HEK293T (cell line): ENCODE results near the gene RAPGEF6.

Source experiments
- CTCF ChIA-PET: fragments of 350-600 bp; formaldehyde crosslinking; extraction: SDS; loops from one replicate; lab custom pipeline; 2021; ENCODE audit warnings: antibody characterized with exemption, inconsistent platforms; lab: Yijun Ruan, JAX
- POLR2A ChIA-PET: fragments of 350-600 bp; formaldehyde crosslinking; extraction: SDS; loops from one replicate; lab custom pipeline; 2020; ENCODE audit warnings: antibody characterized with exemption, inconsistent platforms; lab: Yijun Ruan, JAX
- DNase-seq: peaks from one replicate; pipeline ENCODE4 v3.0.0; 2012; ENCODE audit warnings: mixed read lengths; ENCODE audit errors: extremely low spot score
- ARNT ChIP-seq: fragments of 450-650 bp; IDR thresholded peaks from 2 replicates; pipeline ENCODE4 v1.6.1; 2017; ENCODE audit warnings: mild to moderate bottlenecking
- BHLHE40 ChIP-seq: fragments of 450-650 bp; IDR thresholded peaks from 2 replicates; pipeline ENCODE4 v1.6.1; 2016; ENCODE audit warnings: mild to moderate bottlenecking, moderate library complexity, borderline replicate concordance
- CTBP1 ChIP-seq: fragments of 450-650 bp; IDR thresholded peaks from 2 replicates; pipeline ENCODE4 v1.6.1; 2016; ENCODE audit warnings: borderline replicate concordance
- ELF4 ChIP-seq: fragments of 450-650 bp; IDR thresholded peaks from 2 replicates; pipeline ENCODE4 v1.6.1; 2017; ENCODE audit warnings: antibody characterized with exemption
- FOXA1 ChIP-seq: fragments of 450-650 bp; IDR thresholded peaks from 2 replicates; pipeline ENCODE4 v1.6.1; 2016; ENCODE audit warnings: mild to moderate bottlenecking
- FOXK2 ChIP-seq: fragments of 450-650 bp; IDR thresholded peaks from 2 replicates; pipeline ENCODE4 v1.6.1; 2016; ENCODE audit warnings: mild to moderate bottlenecking
- FOXM1 ChIP-seq: fragments of 450-650 bp; IDR thresholded peaks from 2 replicates; pipeline ENCODE4 v1.6.1; 2017; ENCODE audit warnings: mild to moderate bottlenecking, borderline replicate concordance
- HDGF ChIP-seq: fragments of 450-650 bp; IDR thresholded peaks from 2 replicates; pipeline ENCODE4 v1.6.1; 2017; ENCODE audit warnings: antibody characterized with exemption, borderline replicate concordance
- L3MBTL2 ChIP-seq: fragments of 450-650 bp; conservative IDR thresholded peaks from 2 replicates; pipeline ENCODE4 v1.6.1; 2016; ENCODE audit warnings: mild to moderate bottlenecking
- LEF1 ChIP-seq: fragments of 450-650 bp; IDR thresholded peaks from 2 replicates; pipeline ENCODE4 v1.6.1; 2017; ENCODE audit warnings: mild to moderate bottlenecking, borderline replicate concordance
- NFRKB ChIP-seq: fragments of 450-650 bp; IDR thresholded peaks from 2 replicates; pipeline ENCODE4 v1.6.1; 2016; ENCODE audit warnings: mild to moderate bottlenecking, moderate library complexity
- PKNOX1 ChIP-seq: fragments of 450-650 bp; IDR thresholded peaks from 2 replicates; pipeline ENCODE4 v1.6.1; 2016
- SP1 ChIP-seq: fragments of 450-650 bp; IDR thresholded peaks from 2 replicates; pipeline ENCODE4 v1.6.1; 2017
- SUZ12 ChIP-seq: fragments of 450-650 bp; IDR thresholded peaks from 2 replicates; pipeline ENCODE4 v1.6.1; 2016; ENCODE audit warnings: mild to moderate bottlenecking
- TARDBP ChIP-seq: fragments of 450-650 bp; IDR thresholded peaks from 2 replicates; pipeline ENCODE4 v1.6.1; 2016
- ZNF384 ChIP-seq: fragments of 450-650 bp; IDR thresholded peaks from 2 replicates; pipeline ENCODE4 v1.6.1; 2016

The RAPGEF6 gene

GRCh38 chr5:131659290-131659689, 24.3 kb upstream of the RAPGEF6 start:
- ChIA-PET CTCF (no interaction called here), POLR2A (no interaction called here)
- no peak for DNase-seq
- TF ChIP-seq LEF1 (no peak), ARNT (no peak), FOXM1 (no peak), SUZ12 (no peak)

DNA sequence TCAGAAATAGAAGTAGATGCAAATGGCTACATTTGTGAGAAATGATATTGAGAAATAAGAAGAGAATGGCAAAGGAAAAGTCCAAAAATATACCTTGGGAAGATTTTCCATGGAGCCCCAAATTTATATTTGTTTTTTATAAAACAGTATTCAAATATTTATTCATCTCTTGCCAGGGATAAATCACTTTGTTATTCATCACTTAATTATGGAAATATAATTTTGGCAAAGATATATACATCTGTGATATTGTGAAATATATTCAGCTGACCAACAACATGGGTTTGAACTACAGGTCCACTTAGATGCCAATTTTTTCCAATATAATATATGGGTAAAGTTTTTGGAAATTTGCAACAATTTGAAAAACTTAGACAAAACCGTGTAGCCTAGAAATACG, 19.7 kb upstream of the RAPGEF6 start:
- no peak for TF ChIP-seq NFRKB
- TF ChIP-seq SUZ12 = no peak
- no peak for TF ChIP-seq ARNT
- TF ChIP-seq FOXM1 = no peak
- TF ChIP-seq SP1 = no peak
- no peak for TF ChIP-seq TARDBP
- TF ChIP-seq L3MBTL2 = no peak
- no peak for TF ChIP-seq CTBP1
- no peak for TF ChIP-seq ELF4
- TF ChIP-seq LEF1 = no peak
- TF ChIP-seq HDGF = no peak
- TF ChIP-seq PKNOX1 = no peak
- TF ChIP-seq BHLHE40 = no peak
- POLR2A ChIA-PET = no interaction called here
- CTCF ChIA-PET = no interaction called here

DNA sequence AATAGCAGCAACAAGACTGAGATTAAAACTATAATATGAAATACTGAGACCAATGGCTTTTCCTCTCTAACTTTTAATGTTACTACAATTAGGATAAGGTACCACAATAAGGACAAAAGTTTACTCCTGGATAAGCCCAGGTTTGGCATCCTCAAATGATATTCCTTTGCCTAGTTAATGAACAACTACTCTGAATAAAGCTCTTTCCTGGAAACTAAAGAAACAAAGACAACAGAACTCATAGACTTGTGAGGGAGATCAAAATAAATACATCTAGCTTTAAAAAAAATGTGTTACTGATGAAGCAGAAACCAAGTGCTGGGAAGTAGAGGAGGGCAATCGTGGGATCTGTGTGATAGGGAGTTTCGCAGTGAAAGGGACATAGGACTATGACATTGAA, 19.3 kb upstream of the RAPGEF6 start:
- ChIA-PET CTCF (no interaction called here), POLR2A (no interaction called here)
- DNase-seq = no peak
- TF ChIP-seq SUZ12 = no peak
- no peak for TF ChIP-seq BHLHE40
- no peak for TF ChIP-seq LEF1
- TF ChIP-seq PKNOX1 = no peak
- TF ChIP-seq L3MBTL2 = no peak
- no peak for TF ChIP-seq FOXK2

More for the DNA sequence above, 19.7 kb upstream of the RAPGEF6 start:
- DNase-seq = no peak

DNA sequence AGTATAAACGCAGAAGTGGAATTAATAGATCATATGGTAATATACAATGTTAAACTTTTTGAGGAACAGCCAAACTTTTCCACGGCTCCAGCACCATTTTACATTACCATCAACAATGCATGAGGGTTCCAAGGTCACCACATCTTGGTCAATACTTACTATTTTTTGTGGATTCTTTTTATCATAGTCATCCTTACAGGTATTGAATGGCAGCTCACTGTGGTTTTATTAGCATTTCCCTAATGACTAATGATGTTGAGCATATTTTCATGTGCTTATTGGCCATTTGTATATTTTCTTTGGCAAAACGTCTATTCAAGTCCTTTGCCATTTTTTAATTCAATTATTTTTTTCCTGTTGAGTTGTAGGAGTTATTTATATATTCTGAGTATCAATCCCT, 14.1 kb upstream of the RAPGEF6 start:
- ChIA-PET CTCF (no interaction called here), POLR2A (no interaction called here)
- TF ChIP-seq FOXA1 (no peak), CTBP1 (no peak), BHLHE40 (no peak), SUZ12 (no peak), L3MBTL2 (no peak), ZNF384 (no peak), ARNT (no peak), HDGF (no peak), PKNOX1 (no peak), FOXK2 (no peak), LEF1 (no peak), SP1 (no peak), FOXM1 (no peak), TARDBP (no peak), NFRKB (no peak), ELF4 (no peak)
- no peak for DNase-seq

DNA sequence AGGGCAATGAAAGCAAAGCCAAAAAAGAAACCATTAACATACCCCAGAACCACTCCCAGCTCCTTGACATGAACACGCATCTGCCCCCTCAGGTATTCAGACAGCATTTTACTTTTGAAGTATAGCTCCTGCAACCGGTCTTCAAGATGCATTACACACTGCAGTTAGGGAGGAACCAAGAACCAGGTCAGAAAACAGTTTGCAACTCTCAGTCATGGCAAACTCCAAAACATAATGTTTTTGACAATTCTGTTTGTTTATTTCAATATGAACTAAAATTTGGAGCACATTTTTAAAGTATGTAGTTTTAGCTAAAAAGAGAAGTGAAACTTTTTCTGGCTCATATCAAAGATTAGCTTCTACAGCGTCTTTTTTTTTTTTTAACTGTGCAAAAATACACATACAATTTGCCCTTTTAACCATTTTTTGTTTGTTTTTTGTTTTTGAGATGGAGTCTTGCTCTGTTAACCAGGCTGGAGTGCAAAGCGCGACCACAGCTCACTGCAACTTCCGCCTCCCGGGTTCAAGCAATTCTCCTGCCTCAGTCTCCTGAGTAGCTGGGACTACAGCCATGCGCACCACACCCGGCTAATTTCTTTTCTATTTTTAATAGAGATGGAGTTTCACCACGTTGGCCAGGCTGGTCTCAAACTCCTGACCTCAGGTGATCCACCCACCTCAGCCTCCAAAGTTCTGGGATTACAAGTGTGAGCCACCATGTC, 12.2 kb upstream of the RAPGEF6 start:
- TF ChIP-seq ARNT (no peak), ZNF384 (no peak), SP1 (no peak), HDGF (no peak), BHLHE40 (no peak), CTBP1 (no peak), NFRKB (no peak), FOXK2 (no peak), TARDBP (no peak), FOXM1 (no peak), FOXA1 (no peak), L3MBTL2 (no peak), LEF1 (no peak), PKNOX1 (no peak), ELF4 (no peak)
- ChIA-PET POLR2A (interaction anchor here (1.3 kb wide), 1 partner anchor 12 kb away, joined by 4 read pairs; no protein-coding TSS in a partner anchor), CTCF (interaction anchor here (0.6 kb wide), 2 partner anchors 11 to 594 kb away, joined by 3 read pairs; no protein-coding TSS in a partner anchor)
- DNase-seq = no peak

GRCh38 chr5:131644822-131645221, 9.8 kb upstream of the RAPGEF6 start:
- TF ChIP-seq PKNOX1 (no peak), CTBP1 (no peak), BHLHE40 (no peak), ARNT (no peak), ZNF384 (no peak), FOXA1 (no peak), TARDBP (no peak)
- DNase-seq = no peak
- POLR2A ChIA-PET = interaction anchor here (0.9 kb wide), 1 partner anchor 9 kb away, joined by 3 read pairs; no protein-coding TSS in a partner anchor
- CTCF ChIA-PET = no interaction called here
